HFFc6 (cell line): ENCODE results near the gene CLC. TPM values are rescaled to one million over a fixed set of nuclear protein-coding genes. Genes with fewer than 3 reads are reported as not detected.

Source experiments
- DNase-seq: peaks from one replicate; pipeline ENCODE4 v3.0.0-alpha.2; 2018
- H3K27ac Mint-ChIP-seq: 2 replicates; pipeline ENCODE4 v1.8.0; 2020; ENCODE audit warnings: mild to moderate bottlenecking, mixed read lengths
- H3K27me3 Mint-ChIP-seq: 2 replicates; pipeline ENCODE4 v1.8.0; 2021; ENCODE audit warnings: mild to moderate bottlenecking, moderate library complexity, mixed read lengths; ENCODE audit not compliant: insufficient read depth
- H3K36me3 Mint-ChIP-seq: 2 replicates; pipeline ENCODE4 v1.8.0; 2021; ENCODE audit warnings: low read depth, mixed read lengths
- H3K4me1 Mint-ChIP-seq: 2 replicates; pipeline ENCODE4 v1.8.0; 2020; ENCODE audit warnings: low read depth, mixed read lengths
- H3K4me3 Mint-ChIP-seq: 2 replicates; pipeline ENCODE4 v1.8.0; 2020; ENCODE audit warnings: mild to moderate bottlenecking, moderate library complexity, mixed read lengths
- H3K9me3 Mint-ChIP-seq: 2 replicates; pipeline ENCODE4 v1.8.0; 2020; ENCODE audit warnings: mild to moderate bottlenecking, mixed read lengths
- CTCF ChIP-seq: fragments of 200-600 bp; sonication (generic); IDR thresholded peaks from 2 replicates; pipeline ENCODE4 v1.5.0; 2021; ENCODE audit warnings: antibody characterized with exemption, mild to moderate bottlenecking
- long read RNA-seq: library from polyadenylated mRNA; unstranded; transcript quantifications from one replicate; pipeline ENCODE4 v2.0.0, GENCODE V29; 2019
- total RNA-seq, 6 experiments: library from RNA; stranded (reverse); fragmentation: NEBNext Ultra II Directional; extraction: Animal tissue kit (Norgen Biotek cat#: 25700); gene quantifications; 2 replicates in 1 of 6; 3 replicates in 5 of 6; pipeline ENCODE4 v1.2.3, GENCODE V29; 2021

CLC gene
- total RNA-seq = not detected
- long read RNA-seq = 0 reads

- H3K27me3 Mint-ChIP-seq = peaks cover 2% of the 10 kb centered on the region
- no peaks in the 10 kb centered on the region for H3K36me3 Mint-ChIP-seq
- no peak for DNase-seq
- H3K9me3 Mint-ChIP-seq = no peaks in the 10 kb centered on the region
- H3K27ac Mint-ChIP-seq = no peak within 1 kb of the TSS
- no peaks in the 10 kb centered on the region for H3K4me1 Mint-ChIP-seq
- H3K4me3 Mint-ChIP-seq = no peak within 1 kb of the TSS
- no peak for TF ChIP-seq CTCF
Measured at GRCh38 chr19:39737891-39738290, at the start of gene CLC. CLC (minus strand) TSS chr19:39738029; CDS start chr19:39737952, 77 bp downstream.

- H3K27ac Mint-ChIP-seq = no peak overlapping the region
- no peak overlapping the region for H3K4me3 Mint-ChIP-seq
- H3K9me3 Mint-ChIP-seq = no peaks in the 10 kb centered on the region
- TF ChIP-seq CTCF = no peak
- no peak for DNase-seq
- no peaks in the 10 kb centered on the region for H3K36me3 Mint-ChIP-seq
- no peaks in the 10 kb centered on the region for H3K4me1 Mint-ChIP-seq
- peaks cover 24% of the 10 kb centered on the region for H3K27me3 Mint-ChIP-seq
Measured at GRCh38 chr19:39780894-39781293, 43.1 kb upstream of the CLC start.

GRCh38 chr19:39778763-39779162, 40.9 kb upstream of the CLC start, which contains the start of gene LEUTX:
LEUTX (plus strand) TSS chr19:39778854; CDS start chr19:39778921, 67 bp downstream.
- Mint-ChIP-seq H3K27ac (no peak within 1 kb of the TSS), H3K4me1 (no peaks in the 10 kb centered on the region), H3K9me3 (no peaks in the 10 kb centered on the region), H3K4me3 (no peak within 1 kb of the TSS), H3K36me3 (no peaks in the 10 kb centered on the region), H3K27me3 (peaks cover 21% of the 10 kb centered on the region)
- TF ChIP-seq CTCF = no peak
- DNase-seq = no peak

- Mint-ChIP-seq H3K27ac (no peak overlapping the region), H3K27me3 (peaks cover 22% of the 10 kb centered on the region; the same call in 1 of the 2 replicates), H3K4me1 (no peaks in the 10 kb centered on the region), H3K36me3 (no peaks in the 10 kb centered on the region), H3K4me3 (no peak overlapping the region), H3K9me3 (peaks cover 4% of the 10 kb centered on the region; the same call in 1 of the 2 replicates)
- DNase-seq = no peak
- no peak for TF ChIP-seq CTCF
Measured at GRCh38 chr19:39768786-39769185, 31.0 kb upstream of the CLC start.

GRCh38 chr19:39768334-39768733, 30.5 kb upstream of the CLC start:
- Mint-ChIP-seq H3K9me3 (peaks cover 4% of the 10 kb centered on the region; the same call in 1 of the 2 replicates), H3K27ac (no peak overlapping the region), H3K27me3 (peaks cover 22% of the 10 kb centered on the region; the same call in 1 of the 2 replicates)

More at GRCh38 chr19:39768334-39768733, 30.5 kb upstream of the CLC start:
- Mint-ChIP-seq H3K4me1 (no peaks in the 10 kb centered on the region), H3K4me3 (no peak overlapping the region), H3K36me3 (no peaks in the 10 kb centered on the region)
- DNase-seq = no peak
- TF ChIP-seq CTCF = no peak
